ENCODE results near the gene TMEM100.

DNA sequence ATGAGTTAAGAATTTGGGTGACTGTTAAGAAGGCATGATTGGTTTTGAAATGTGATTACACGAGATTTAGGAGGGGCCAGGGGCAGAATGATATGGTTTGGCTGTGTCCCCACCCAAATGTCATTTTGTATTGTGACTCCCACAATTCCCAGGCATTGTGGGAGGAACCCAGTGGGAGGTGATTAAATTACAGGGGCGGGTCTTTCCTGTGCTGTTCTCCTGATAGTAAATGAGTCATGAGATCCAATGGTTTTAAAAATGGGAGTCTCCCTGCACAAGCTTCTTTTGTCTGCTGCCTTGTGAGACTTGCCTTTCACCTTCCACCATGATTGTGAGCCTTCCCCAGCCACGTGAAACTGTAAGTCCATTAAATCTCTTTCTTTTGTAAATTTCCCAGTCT, 34.6 kb downstream of the TMEM100 start:
- no peak for TF ChIP-seq POLR2A (IDR thresholded peaks at IDR 0.05)
- TF ChIP-seq, protein P1, sequence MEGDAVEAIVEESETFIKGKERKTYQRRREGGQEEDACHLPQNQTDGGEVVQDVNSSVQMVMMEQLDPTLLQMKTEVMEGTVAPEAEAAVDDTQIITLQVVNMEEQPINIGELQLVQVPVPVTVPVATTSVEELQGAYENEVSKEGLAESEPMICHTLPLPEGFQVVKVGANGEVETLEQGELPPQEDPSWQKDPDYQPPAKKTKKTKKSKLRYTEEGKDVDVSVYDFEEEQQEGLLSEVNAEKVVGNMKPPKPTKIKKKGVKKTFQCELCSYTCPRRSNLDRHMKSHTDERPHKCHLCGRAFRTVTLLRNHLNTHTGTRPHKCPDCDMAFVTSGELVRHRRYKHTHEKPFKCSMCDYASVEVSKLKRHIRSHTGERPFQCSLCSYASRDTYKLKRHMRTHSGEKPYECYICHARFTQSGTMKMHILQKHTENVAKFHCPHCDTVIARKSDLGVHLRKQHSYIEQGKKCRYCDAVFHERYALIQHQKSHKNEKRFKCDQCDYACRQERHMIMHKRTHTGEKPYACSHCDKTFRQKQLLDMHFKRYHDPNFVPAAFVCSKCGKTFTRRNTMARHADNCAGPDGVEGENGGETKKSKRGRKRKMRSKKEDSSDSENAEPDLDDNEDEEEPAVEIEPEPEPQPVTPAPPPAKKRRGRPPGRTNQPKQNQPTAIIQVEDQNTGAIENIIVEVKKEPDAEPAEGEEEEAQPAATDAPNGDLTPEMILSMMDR (IDR thresholded peaks at IDR 0.05), result no peak
- TF ChIP-seq POLR2AphosphoS5 (IDR thresholded peaks at IDR 0.05), result no peak
- TF ChIP-seq EP300 (IDR thresholded peaks at IDR 0.05; ENCODE audit: low read depth), result no peak

All from transverse colon (tissue), 4 donors.